Measurements from ENCODE around the gene NTN1.

DNA sequence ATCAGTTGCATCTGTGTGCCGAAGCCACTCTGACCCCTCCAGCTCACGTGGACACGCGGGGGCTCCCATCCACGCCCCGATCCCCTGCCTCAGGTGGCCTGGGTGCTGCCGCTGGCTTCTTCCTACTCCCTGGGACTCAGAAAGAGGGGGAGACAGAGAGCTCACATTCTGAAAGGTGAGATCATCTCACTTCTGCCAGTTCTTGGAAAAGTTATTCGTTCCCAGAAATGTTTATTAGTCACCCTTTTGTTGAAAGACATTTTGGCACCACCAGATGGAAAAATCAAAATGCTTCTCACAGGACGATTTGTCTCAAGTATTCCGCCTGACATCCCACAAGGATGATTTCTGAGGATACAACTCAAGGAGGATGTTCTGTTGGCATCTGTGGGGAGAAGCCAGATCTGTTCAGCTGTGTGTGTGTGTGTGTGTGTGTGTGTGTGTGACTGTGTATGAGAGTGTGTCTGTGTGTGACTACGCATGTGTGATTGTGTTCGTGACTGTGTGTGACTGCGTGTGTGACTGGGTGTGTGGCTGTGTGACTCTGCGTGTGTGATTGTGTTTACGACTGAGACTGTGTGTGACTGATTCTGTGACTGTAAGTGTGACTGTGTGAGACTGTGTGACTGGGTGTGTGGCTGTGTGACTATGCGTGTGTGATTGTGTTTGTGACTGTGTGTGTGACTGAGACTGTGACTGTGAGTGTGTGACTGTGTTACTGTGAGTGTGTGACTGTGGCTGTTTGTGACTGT, 207.3 kb downstream of the NTN1 start:
- TF ChIP-seq, protein P1, sequence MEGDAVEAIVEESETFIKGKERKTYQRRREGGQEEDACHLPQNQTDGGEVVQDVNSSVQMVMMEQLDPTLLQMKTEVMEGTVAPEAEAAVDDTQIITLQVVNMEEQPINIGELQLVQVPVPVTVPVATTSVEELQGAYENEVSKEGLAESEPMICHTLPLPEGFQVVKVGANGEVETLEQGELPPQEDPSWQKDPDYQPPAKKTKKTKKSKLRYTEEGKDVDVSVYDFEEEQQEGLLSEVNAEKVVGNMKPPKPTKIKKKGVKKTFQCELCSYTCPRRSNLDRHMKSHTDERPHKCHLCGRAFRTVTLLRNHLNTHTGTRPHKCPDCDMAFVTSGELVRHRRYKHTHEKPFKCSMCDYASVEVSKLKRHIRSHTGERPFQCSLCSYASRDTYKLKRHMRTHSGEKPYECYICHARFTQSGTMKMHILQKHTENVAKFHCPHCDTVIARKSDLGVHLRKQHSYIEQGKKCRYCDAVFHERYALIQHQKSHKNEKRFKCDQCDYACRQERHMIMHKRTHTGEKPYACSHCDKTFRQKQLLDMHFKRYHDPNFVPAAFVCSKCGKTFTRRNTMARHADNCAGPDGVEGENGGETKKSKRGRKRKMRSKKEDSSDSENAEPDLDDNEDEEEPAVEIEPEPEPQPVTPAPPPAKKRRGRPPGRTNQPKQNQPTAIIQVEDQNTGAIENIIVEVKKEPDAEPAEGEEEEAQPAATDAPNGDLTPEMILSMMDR (IDR thresholded peaks at IDR 0.05; ENCODE audit: low read depth, low read length, poor library complexity, severe bottlenecking) = no peak
- no peak for TF ChIP-seq EZH2phosphoT487 (IDR thresholded peaks at IDR 0.05; ENCODE audit: borderline replicate concordance, low read length)

All from DOHH2 (cell line).